HG03457 (cell line): ENCODE data around the gene RCSD1.

Experiments
- ATAC-seq: cut with Tn5 transposase; IDR thresholded peaks from one replicate; pipeline ENCODE4 v1.9.1; 2021; ENCODE audit warnings: moderate number of reproducible peaks; ENCODE audit not compliant: unreplicated experiment

The RCSD1 gene

GRCh38 chr1:167683226-167683625 lies 53.2 kb downstream of the RCSD1 start:
- ATAC-seq, result no peak

GRCh38 chr1:167683641-167684502 lies 53.8 kb downstream of the RCSD1 start:
- ATAC-seq, result no peak

GRCh38 chr1:167685844-167686243 lies 55.8 kb downstream of the RCSD1 start:
- ATAC-seq, result no peak

- ATAC-seq, result no peak
Observed at GRCh38 chr1:167687919-167688519, 58.0 kb downstream of the RCSD1 start.

- ATAC-seq, result no peak
Observed at GRCh38 chr1:167689567-167689920, 59.5 kb downstream of the RCSD1 start.

- no peak for ATAC-seq
Observed at GRCh38 chr1:167690053-167690452, 60.0 kb downstream of the RCSD1 start.

GRCh38 chr1:167693425-167694045 lies 63.5 kb downstream of the RCSD1 start:
- no peak for ATAC-seq

GRCh38 chr1:167694691-167695090 lies 64.7 kb downstream of the RCSD1 start:
- no peak for ATAC-seq

- no peak for ATAC-seq
Observed at GRCh38 chr1:167695147-167695546, 65.1 kb downstream of the RCSD1 start.

GRCh38 chr1:167695756-167696561 lies 65.9 kb downstream of the RCSD1 start:
- no peak for ATAC-seq

GRCh38 chr1:167697667-167698141 lies 67.7 kb downstream of the RCSD1 start:
- ATAC-seq, result no peak

- ATAC-seq, result no peak
Observed at GRCh38 chr1:167698313-167698712, 68.3 kb downstream of the RCSD1 start.

GRCh38 chr1:167701510-167701909 lies 71.5 kb downstream of the RCSD1 start:
- no peak for ATAC-seq

GRCh38 chr1:167703557-167703956 lies 73.5 kb downstream of the RCSD1 start:
- ATAC-seq, result no peak

- no peak for ATAC-seq
Observed at GRCh38 chr1:167704715-167705114, 74.7 kb downstream of the RCSD1 start.

- no peak for ATAC-seq
Observed at GRCh38 chr1:167705250-167705649, 75.2 kb downstream of the RCSD1 start.

GRCh38 chr1:167706363-167706762 lies 76.3 kb downstream of the RCSD1 start:
- no peak for ATAC-seq

- ATAC-seq, result no peak
Observed at GRCh38 chr1:167706931-167707877, 77.2 kb downstream of the RCSD1 start.

GRCh38 chr1:167707942-167708341 lies 77.9 kb downstream of the RCSD1 start:
- ATAC-seq, result no peak

GRCh38 chr1:167708940-167709389 lies 78.9 kb downstream of the RCSD1 start:
- no peak for ATAC-seq
